HepG2 (cell line): ENCODE measurements around the gene CPM. TPM values are rescaled to one million over a fixed set of nuclear protein-coding genes. Genes with fewer than 3 reads are reported as not detected.

Source experiments
- CCAR2 ChIP-seq: fragments of 200-400 bp; formaldehyde crosslinking; optimal IDR thresholded peaks from 2 replicates; pipeline ENCODE3; 2018; ENCODE audit warnings: low read depth, mild to moderate bottlenecking, low read length, moderate library complexity
- HCFC1 ChIP-seq: fragments of 150-350 bp; IDR thresholded peaks from 2 replicates; pipeline ENCODE4 v1.6.1; 2014; ENCODE audit warnings: low read depth, low read length
- HES4 ChIP-seq: sonication (generic); formaldehyde crosslinking; IDR thresholded peaks from 2 replicates; pipeline ENCODE4 v1.9.0; 2021; ENCODE audit warnings: mild to moderate bottlenecking, missing genetic modification reagents, borderline replicate concordance
- NFE2 ChIP-seq: sonication (generic); formaldehyde crosslinking; IDR thresholded peaks from 2 replicates; pipeline ENCODE4 v1.4.0; 2020; ENCODE audit warnings: missing genetic modification reagents
- NFIB ChIP-seq: sonication (generic); formaldehyde crosslinking; IDR thresholded peaks from 2 replicates; pipeline ENCODE4 v1.9.0; 2021; ENCODE audit warnings: missing genetic modification reagents, mild to moderate bottlenecking, borderline replicate concordance
- NFYC ChIP-seq: IDR thresholded peaks from 2 replicates; pipeline ENCODE4 v1.6.1; 2016; ENCODE audit warnings: missing genetic modification reagents, missing compliant biosample characterization
- NR2F6 ChIP-seq, 2 experiments: IDR thresholded peaks; 2 replicates each; pipeline ENCODE4 v1.6.1; 2016; ENCODE audit warnings: antibody characterized with exemption in 1 of 2, mild to moderate bottlenecking in 1 of 2
- PHF5A ChIP-seq: IDR thresholded peaks from one replicate; pipeline ENCODE4 v1.6.1; 2018; ENCODE audit warnings: low read depth, missing genetic modification reagents; ENCODE audit not compliant: unreplicated experiment
- RFXANK ChIP-seq: IDR thresholded peaks from 2 replicates; pipeline ENCODE4 v1.6.1; 2016
- SMC3 ChIP-seq: IDR thresholded peaks from 2 replicates; pipeline ENCODE4 v1.6.1; 2011; ENCODE audit warnings: low read length, improper control_type of control experiment
- TBL1XR1 ChIP-seq: fragments of 150-350 bp; IDR thresholded peaks from 2 replicates; pipeline ENCODE4 v1.6.1; 2014; ENCODE audit warnings: borderline replicate concordance, low read length; ENCODE audit not compliant: partially characterized antibody
- THYN1 ChIP-seq: sonication (generic); formaldehyde crosslinking; IDR thresholded peaks from 2 replicates; pipeline ENCODE4 v1.8.1; 2023; ENCODE audit warnings: low read depth, mild to moderate bottlenecking, moderate library complexity, missing genetic modification reagents, borderline replicate concordance
- TOPORS ChIP-seq: sonication (generic); formaldehyde crosslinking; IDR thresholded peaks from 2 replicates; pipeline ENCODE4 v1.8.0; 2023; ENCODE audit warnings: mild to moderate bottlenecking, missing genetic modification reagents
- ZBTB3 ChIP-seq: sonication (generic); formaldehyde crosslinking; IDR thresholded peaks from 2 replicates; pipeline ENCODE4 v1.4.0; 2020; ENCODE audit warnings: low read depth, mild to moderate bottlenecking, moderate library complexity, missing genetic modification reagents, borderline replicate concordance
- ZFP36 ChIP-seq: fragments of 150-350 bp; IDR thresholded peaks from 2 replicates; pipeline ENCODE4 v1.6.1; 2018; ENCODE audit warnings: borderline replicate concordance, low read length, low read depth; ENCODE audit not compliant: partially characterized antibody
- ZNF543 ChIP-seq: sonication (generic); formaldehyde crosslinking; IDR thresholded peaks from 2 replicates; pipeline ENCODE4 v1.4.0; 2020; ENCODE audit warnings: mild to moderate bottlenecking, missing genetic modification reagents
- ZNF737 ChIP-seq: sonication (generic); formaldehyde crosslinking; IDR thresholded peaks from 2 replicates; pipeline ENCODE4 v1.5.0; 2020; ENCODE audit warnings: missing genetic modification reagents, mild to moderate bottlenecking, borderline replicate concordance
- ZNF780A ChIP-seq: sonication (generic); formaldehyde crosslinking; IDR thresholded peaks from 2 replicates; pipeline ENCODE4 v1.8.0; 2022; ENCODE audit warnings: mild to moderate bottlenecking, missing genetic modification reagents, moderate library complexity
- polyA plus RNA-seq, 8 experiments: library from polyadenylated mRNA; depleted of rRNA in 3 of 8; stranded (reverse) in 7 of 8; unstranded in 1 of 8; fragments of >200 nt; fragmentation: Illumina TruSeq in 4 of 8; extraction: Trizol in 4 of 8; gene quantifications; 2 replicates each; pipeline versions ENCODE4 v1.2.1 to v1.2.3, GENCODE V29; 2011 to 2016; ENCODE audit warnings: low read depth in 4 of 8, missing spikeins in 1 of 8, mixed read lengths in 1 of 8; ENCODE audit not compliant: insufficient read depth in 1 of 8
- total RNA-seq, 5 experiments: library from RNA; depleted of rRNA; stranded (reverse); fragments of >200 nt; fragmentation: Illumina TruSeq; extraction: Trizol; gene quantifications; 2 replicates each; pipeline ENCODE4 v1.2.3, GENCODE V29; 2016; ENCODE audit warnings: low read depth in 1 of 5
- TF ChIP-seq, protein P1 (sequence below): sonication (generic); formaldehyde crosslinking; IDR thresholded peaks from 2 replicates; pipeline ENCODE4 v1.8.1; 2022; ENCODE audit warnings: mild to moderate bottlenecking, missing genetic modification reagents
- TF ChIP-seq, protein P2 (sequence below): sonication (generic); formaldehyde crosslinking; IDR thresholded peaks from 2 replicates; pipeline ENCODE4 v1.5.0; 2020; ENCODE audit warnings: missing genetic modification reagents
- TF ChIP-seq, protein P3 (sequence below): sonication (generic); formaldehyde crosslinking; IDR thresholded peaks from 2 replicates; pipeline ENCODE4 v1.8.1; 2023; ENCODE audit warnings: mild to moderate bottlenecking, missing genetic modification reagents, borderline replicate concordance
- TF ChIP-seq, protein P4 (sequence below): sonication (generic); formaldehyde crosslinking; IDR thresholded peaks from 2 replicates; pipeline ENCODE4 v1.5.1; 2020; ENCODE audit warnings: missing genetic modification reagents, mild to moderate bottlenecking, borderline replicate concordance

The CPM gene
- total and polyA plus RNA-seq, 2 of the 13 experiments (the other 11 are each of a cell fraction or from before 2014, with no cell fraction given) = not detected

DNA sequence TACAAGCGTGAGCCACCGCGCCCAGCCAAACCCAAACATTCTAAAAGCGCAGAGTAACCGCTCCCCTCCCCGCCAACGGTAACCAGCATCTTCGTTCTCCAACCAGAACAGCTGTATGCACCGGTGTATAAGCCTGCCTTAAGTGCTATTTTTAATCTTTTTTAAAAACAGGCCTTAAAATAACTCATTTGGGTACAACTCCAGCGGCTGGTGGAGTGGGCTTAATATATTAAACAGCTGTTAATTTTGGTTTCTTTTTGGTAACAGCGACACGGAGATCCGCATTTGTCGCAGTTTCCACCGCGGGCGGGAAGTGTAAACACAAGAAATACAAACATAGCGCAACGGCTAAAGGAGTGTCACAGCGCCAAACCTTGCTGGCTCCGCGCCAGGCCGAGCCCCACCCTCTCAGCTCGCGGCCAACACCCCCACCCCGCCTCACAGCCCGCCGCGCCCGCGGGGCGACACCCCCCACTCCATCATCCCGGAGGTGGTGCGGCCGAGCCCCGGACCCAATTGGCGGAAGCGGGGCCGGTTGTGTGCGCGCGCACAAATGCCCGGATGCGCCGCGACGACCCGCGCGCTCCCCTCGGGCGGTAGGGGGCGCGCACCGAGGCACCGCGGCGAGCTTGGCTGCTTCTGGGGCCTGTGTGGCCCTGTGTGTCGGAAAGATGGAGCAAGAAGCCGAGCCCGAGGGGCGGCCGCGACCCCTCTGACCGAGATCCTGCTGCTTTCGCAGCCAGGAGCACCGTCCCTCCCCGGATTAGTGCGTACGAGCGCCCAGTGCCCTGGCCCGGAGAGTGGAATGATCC, 125.2 kb downstream of the CPM start, which contains the start of gene MDM2 (continued):
- TF ChIP-seq THYN1 (no peak), ZNF543 (CRISPR knock-in tag) (0 out of 2 replicates have a peak, but pooled peaks have one; percentile 34), HCFC1 (peak; percentile 36; the same call in 1 of the 2 replicates), NFYC (CRISPR knock-in tag) (peak; percentile 71), CCAR2 (no peak), RFXANK (CRISPR knock-in tag) (0 out of 2 replicates have a peak, but pooled peaks have one; percentile 9), NR2F6 (IDR thresholded peaks at IDR 0.05) (0 out of 2 replicates have a peak, but pooled peaks have one; percentile 23), NR2F6 (CRISPR knock-in tag; IDR thresholded peaks at IDR 0.05) (no peak; the same call in 1 of the 2 replicates), NFIB (CRISPR knock-in tag) (no peak), TBL1XR1 (no peak), NFE2 (no peak), SMC3 (no peak), ZFP36 (no peak), TOPORS (CRISPR knock-in tag) (0 out of 2 replicates have a peak, but pooled peaks have one; percentile 58), ZBTB3 (CRISPR knock-in tag) (peak; percentile 34; the same call in 1 of the 2 replicates), PHF5A (CRISPR knock-in tag) (no peak), ZNF737 (CRISPR knock-in tag) (no peak), ZNF780A (no peak), HES4 (CRISPR knock-in tag) (no peak)
- TF ChIP-seq, protein P1, sequence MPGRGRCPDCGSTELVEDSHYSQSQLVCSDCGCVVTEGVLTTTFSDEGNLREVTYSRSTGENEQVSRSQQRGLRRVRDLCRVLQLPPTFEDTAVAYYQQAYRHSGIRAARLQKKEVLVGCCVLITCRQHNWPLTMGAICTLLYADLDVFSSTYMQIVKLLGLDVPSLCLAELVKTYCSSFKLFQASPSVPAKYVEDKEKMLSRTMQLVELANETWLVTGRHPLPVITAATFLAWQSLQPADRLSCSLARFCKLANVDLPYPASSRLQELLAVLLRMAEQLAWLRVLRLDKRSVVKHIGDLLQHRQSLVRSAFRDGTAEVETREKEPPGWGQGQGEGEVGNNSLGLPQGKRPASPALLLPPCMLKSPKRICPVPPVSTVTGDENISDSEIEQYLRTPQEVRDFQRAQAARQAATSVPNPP (CRISPR knock-in tag) = peak; percentile 23; the same call in 1 of the 2 replicates
- TF ChIP-seq, protein P2, sequence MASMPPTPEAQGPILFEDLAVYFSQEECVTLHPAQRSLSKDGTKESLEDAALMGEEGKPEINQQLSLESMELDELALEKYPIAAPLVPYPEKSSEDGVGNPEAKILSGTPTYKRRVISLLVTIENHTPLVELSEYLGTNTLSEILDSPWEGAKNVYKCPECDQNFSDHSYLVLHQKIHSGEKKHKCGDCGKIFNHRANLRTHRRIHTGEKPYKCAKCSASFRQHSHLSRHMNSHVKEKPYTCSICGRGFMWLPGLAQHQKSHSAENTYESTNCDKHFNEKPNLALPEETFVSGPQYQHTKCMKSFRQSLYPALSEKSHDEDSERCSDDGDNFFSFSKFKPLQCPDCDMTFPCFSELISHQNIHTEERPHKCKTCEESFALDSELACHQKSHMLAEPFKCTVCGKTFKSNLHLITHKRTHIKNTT = no peak
- TF ChIP-seq, protein P3, sequence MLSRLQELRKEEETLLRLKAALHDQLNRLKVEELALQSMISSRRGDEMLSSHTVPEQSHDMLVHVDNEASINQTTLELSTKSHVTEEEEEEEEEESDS (CRISPR knock-in tag) = no peak
- TF ChIP-seq, protein P4, sequence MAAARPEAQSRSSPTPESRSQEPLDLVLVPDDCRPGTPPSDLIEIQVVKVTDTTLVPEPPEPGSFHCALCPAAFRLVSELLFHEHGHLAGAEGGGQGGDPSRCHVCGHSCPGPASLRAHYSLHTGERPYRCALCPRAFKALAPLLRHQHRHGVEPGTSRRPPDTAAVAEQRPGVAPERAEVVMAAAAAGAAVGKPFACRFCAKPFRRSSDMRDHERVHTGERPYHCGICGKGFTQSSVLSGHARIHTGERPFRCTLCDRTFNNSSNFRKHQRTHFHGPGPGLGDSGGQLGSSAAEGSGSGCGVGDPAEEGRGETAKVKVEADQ (CRISPR knock-in tag) = peak; percentile 76; the same call in 1 of the 2 replicates
